H9 (cell line): ENCODE results near the gene RDM1. TPM values are rescaled to one million over a fixed set of nuclear protein-coding genes. Genes with fewer than 3 reads are reported as not detected.

Experiments used
- DNase-seq: peaks from one replicate; pipeline ENCODE4 v3.0.0-alpha.2; 2017
- H2AFZ ChIP-seq: one replicate; pipeline ENCODE4 v1.6.1; 2013; ENCODE audit warnings: mild to moderate bottlenecking, low read length, control low read depth, moderate library complexity
- H2AK5ac ChIP-seq: 2 replicates; pipeline ENCODE4 v1.6.1; 2013; ENCODE audit warnings: low read length, control low read depth, mixed read lengths; ENCODE audit not compliant: insufficient read length
- H2BK120ac ChIP-seq: one replicate; pipeline ENCODE4 v1.6.1; 2013; ENCODE audit warnings: low read depth, mild to moderate bottlenecking, low read length, control low read depth, inconsistent platforms; ENCODE audit not compliant: poor library complexity, severe bottlenecking
- H2BK12ac ChIP-seq: 2 replicates; pipeline ENCODE4 v1.6.1; 2013; ENCODE audit warnings: low read length, control low read depth, mixed read lengths, low read depth; ENCODE audit not compliant: insufficient read length
- H2BK15ac ChIP-seq: 2 replicates; pipeline ENCODE4 v1.6.1; 2013; ENCODE audit warnings: low read depth, low read length, control low read depth
- H2BK20ac ChIP-seq: one replicate; pipeline ENCODE4 v1.6.1; 2013; ENCODE audit warnings: low read depth, mild to moderate bottlenecking, low read length, control low read depth, inconsistent platforms; ENCODE audit not compliant: poor library complexity, severe bottlenecking
- H2BK5ac ChIP-seq: 2 replicates; pipeline ENCODE4 v1.6.1; 2013; ENCODE audit warnings: low read length, control low read depth, mixed read lengths; ENCODE audit not compliant: insufficient read length
- H3K14ac ChIP-seq: 2 replicates; pipeline ENCODE4 v1.6.1; 2013; ENCODE audit warnings: low read length, control low read depth; ENCODE audit not compliant: insufficient read depth
- H3K18ac ChIP-seq: 2 replicates; pipeline ENCODE4 v1.6.1; 2013; ENCODE audit warnings: low read depth, mild to moderate bottlenecking, mixed read lengths, low read length, control low read depth; ENCODE audit not compliant: insufficient read length
- H3K23ac ChIP-seq: 2 replicates; pipeline ENCODE4 v1.6.1; 2013; ENCODE audit warnings: low read length, control low read depth, mixed read lengths, low read depth; ENCODE audit not compliant: insufficient read length
- H3K23me2 ChIP-seq: 2 replicates; pipeline ENCODE4 v1.6.1; 2013; ENCODE audit warnings: low read depth, mild to moderate bottlenecking, mixed read lengths, low read length, control low read depth; ENCODE audit not compliant: insufficient read length, poor library complexity, severe bottlenecking
- H3K27ac ChIP-seq: 2 replicates; pipeline ENCODE4 v1.5.1; 2013; ENCODE audit warnings: low read length, control low read depth, mixed read lengths, low read depth; ENCODE audit not compliant: insufficient read length
- H3K27me3 ChIP-seq: 2 replicates; pipeline ENCODE4 v1.6.1; 2013; ENCODE audit warnings: low read length, control low read depth, inconsistent platforms; ENCODE audit not compliant: insufficient read depth
- H3K4ac ChIP-seq: 2 replicates; pipeline ENCODE4 v1.6.1; 2013; ENCODE audit warnings: low read depth, mild to moderate bottlenecking, control low read depth, inconsistent platforms, low read length, moderate library complexity
- H3K4me1 ChIP-seq: 2 replicates; pipeline ENCODE4 v1.6.1; 2013; ENCODE audit warnings: low read length, control low read depth, inconsistent platforms; ENCODE audit not compliant: insufficient read depth
- H3K4me2 ChIP-seq: 2 replicates; pipeline ENCODE4 v1.6.1; 2013; ENCODE audit warnings: low read length, control low read depth, mixed read lengths; ENCODE audit not compliant: insufficient read length, insufficient read depth
- H3K56ac ChIP-seq: 2 replicates; pipeline ENCODE4 v1.6.1; 2013; ENCODE audit warnings: low read depth, mild to moderate bottlenecking, mixed read lengths, low read length, control low read depth; ENCODE audit not compliant: insufficient read length
- H3K79me1 ChIP-seq: 2 replicates; pipeline ENCODE4 v1.6.1; 2013; ENCODE audit warnings: low read depth, mild to moderate bottlenecking, moderate library complexity, low read length, control low read depth, inconsistent platforms; ENCODE audit not compliant: insufficient read depth, poor library complexity, severe bottlenecking
- H3K79me2 ChIP-seq: 2 replicates; pipeline ENCODE4 v1.6.1; 2013; ENCODE audit warnings: low read length, control low read depth, inconsistent platforms; ENCODE audit not compliant: insufficient read depth
- H3K9ac ChIP-seq: 2 replicates; pipeline ENCODE4 v1.6.1; 2013; ENCODE audit warnings: low read length, control low read depth, mixed read lengths; ENCODE audit not compliant: insufficient read length; ENCODE audit errors: extremely low read depth
- H3K9me3 ChIP-seq: one replicate; pipeline ENCODE4 v1.6.1; 2013; ENCODE audit warnings: low read depth, low read length, inconsistent platforms; ENCODE audit not compliant: control insufficient read depth
- H3T11ph ChIP-seq: one replicate; pipeline ENCODE4 v1.6.1; 2013; ENCODE audit warnings: mild to moderate bottlenecking, low read length, control low read depth, inconsistent platforms
- H4K20me1 ChIP-seq: one replicate; pipeline ENCODE4 v1.6.1; 2013; ENCODE audit not compliant: control insufficient read depth, insufficient read length, insufficient read depth
- H4K5ac ChIP-seq: 2 replicates; pipeline ENCODE4 v1.6.1; 2013; ENCODE audit warnings: low read depth, mild to moderate bottlenecking, mixed read lengths, low read length, control low read depth; ENCODE audit not compliant: insufficient read length
- H4K8ac ChIP-seq: replicated peaks from 2 replicates; pipeline ENCODE4 v1.6.1; 2013; ENCODE audit warnings: low read length, control low read depth, mixed read lengths, low read depth; ENCODE audit not compliant: insufficient read length
- H4K91ac ChIP-seq: 2 replicates; pipeline ENCODE4 v1.6.1; 2013; ENCODE audit warnings: low read depth, mild to moderate bottlenecking, moderate library complexity, mixed read lengths, low read length, control low read depth; ENCODE audit not compliant: insufficient read length
- H3K27ac Mint-ChIP-seq, 3 experiments: 2 replicates in 2 of 3; 3 replicates in 1 of 3; pipeline ENCODE4 v1.8.0; 2020 to 2021; ENCODE audit warnings: mixed read lengths in 3 of 3, mild to moderate bottlenecking in 1 of 3, moderate library complexity in 1 of 3
- H3K27me3 Mint-ChIP-seq: 2 replicates; pipeline ENCODE4 v1.8.0; 2021; ENCODE audit warnings: low read depth, mild to moderate bottlenecking, moderate library complexity, mixed read lengths
- H3K36me3 Mint-ChIP-seq, 3 experiments: 2 replicates in 2 of 3; 3 replicates in 1 of 3; pipeline ENCODE4 v1.8.0; 2020 to 2021; ENCODE audit warnings: low read depth in 3 of 3, mixed read lengths in 3 of 3; ENCODE audit not compliant: insufficient read depth in 1 of 3
- H3K4me1 Mint-ChIP-seq, 2 experiments: 2 replicates each; pipeline ENCODE4 v1.8.0; 2020; ENCODE audit warnings: mixed read lengths in 2 of 2
- H3K4me3 Mint-ChIP-seq, 2 experiments: 2 replicates in 1 of 2; 3 replicates in 1 of 2; pipeline ENCODE4 v1.8.0; 2020 to 2021; ENCODE audit warnings: mild to moderate bottlenecking in 2 of 2, mixed read lengths in 2 of 2, moderate library complexity in 1 of 2
- H3K9me3 Mint-ChIP-seq, 2 experiments: 2 replicates in 1 of 2; 3 replicates in 1 of 2; pipeline ENCODE4 v1.8.0; 2020; ENCODE audit warnings: mild to moderate bottlenecking in 2 of 2, mixed read lengths in 2 of 2, moderate library complexity in 1 of 2
- WGBS: extraction: QIAGEN DNeasy Blood & Tissue Kit; methylation state at CpG from one replicate; pipeline ENCODE4 v1.1.7; 2013; ENCODE audit warnings: missing lambda C conversion rate, low lambda C conversion rate, mixed read lengths; ENCODE audit not compliant: insufficient read length; ENCODE audit errors: extremely low coverage; 5-methylcytosine and 5-hydroxymethylcytosine counted together
- long read RNA-seq: library from polyadenylated mRNA; unstranded; transcript quantifications from one replicate; pipeline ENCODE4 v2.0.0, GENCODE V29; 2020
- total RNA-seq: library from RNA; stranded (reverse); gene quantifications from 2 replicates; pipeline ENCODE4 v1.2.1, GENCODE V29; 2021
- TF ChIP-seq, protein P1 (sequence below): fragments of 200-600 bp; sonication (generic); conservative IDR thresholded peaks from 3 replicates; pipeline ENCODE4 v1.8.0; 2021; ENCODE audit warnings: antibody characterized with exemption, mild to moderate bottlenecking

Gene RDM1, protein sequence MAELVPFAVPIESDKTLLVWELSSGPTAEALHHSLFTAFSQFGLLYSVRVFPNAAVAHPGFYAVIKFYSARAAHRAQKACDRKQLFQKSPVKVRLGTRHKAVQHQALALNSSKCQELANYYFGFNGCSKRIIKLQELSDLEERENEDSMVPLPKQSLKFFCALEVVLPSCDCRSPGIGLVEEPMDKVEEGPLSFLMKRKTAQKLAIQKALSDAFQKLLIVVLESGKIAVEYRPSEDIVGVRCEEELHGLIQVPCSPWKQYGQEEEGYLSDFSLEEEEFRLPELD
- 9.0 and 9.8 TPM in 2 replicates for total RNA-seq
- long read RNA-seq, transcript RDM1-228 (7 exons, 1,177 nt) = major isoform, 8 of 14 reads
- long read RNA-seq, partial matches to known transcripts = 0 of 14 reads
- long read RNA-seq, other reads (novel, unspliced or antisense) = 2 of 14 reads

GRCh38 chr17:35930211-35931065, at the start of gene RDM1:
TSS of gene RDM1 (minus strand) at chr17:35930773. CDS start at chr17:35930727, 46 bp downstream.
- H3K9me3 ChIP-seq = no peaks in the 10 kb centered on the region
- H3K23me2 ChIP-seq = peaks cover 3% of the 10 kb centered on the region
- H2BK5ac ChIP-seq = no peak within 1 kb of the TSS
- H3K27me3 ChIP-seq = no peaks in the 10 kb centered on the region
- no peak within 1 kb of the TSS for H2AK5ac ChIP-seq
- Mint-ChIP-seq H3K9me3 (no peaks in the 10 kb centered on the region), H3K36me3 (peaks cover 0 to 9% (median 0%) of the 10 kb centered on the region in 3 experiments; a peak in 1 of 7 replicates), H3K4me3 (peak within 1 kb of the TSS; percentile 81 to 84), H3K27ac (0 out of 7 replicates have a peak within 1 kb of the TSS, but pooled peaks of 1 of the 3 experiments have one; percentile 75), H3K4me1 (peaks cover 18 to 20% of the 10 kb centered on the region in 2 experiments), H3K27me3 (peaks cover 3% of the 10 kb centered on the region)
- H2BK120ac ChIP-seq = no peak within 1 kb of the TSS
- no peak within 1 kb of the TSS for H3T11ph ChIP-seq
- no peaks in the 10 kb centered on the region for H4K20me1 ChIP-seq
- no peak within 1 kb of the TSS for H3K18ac ChIP-seq
- DNase-seq = peak; percentile 96
- no peaks in the 10 kb centered on the region for H3K79me1 ChIP-seq
- TF ChIP-seq, protein P1, sequence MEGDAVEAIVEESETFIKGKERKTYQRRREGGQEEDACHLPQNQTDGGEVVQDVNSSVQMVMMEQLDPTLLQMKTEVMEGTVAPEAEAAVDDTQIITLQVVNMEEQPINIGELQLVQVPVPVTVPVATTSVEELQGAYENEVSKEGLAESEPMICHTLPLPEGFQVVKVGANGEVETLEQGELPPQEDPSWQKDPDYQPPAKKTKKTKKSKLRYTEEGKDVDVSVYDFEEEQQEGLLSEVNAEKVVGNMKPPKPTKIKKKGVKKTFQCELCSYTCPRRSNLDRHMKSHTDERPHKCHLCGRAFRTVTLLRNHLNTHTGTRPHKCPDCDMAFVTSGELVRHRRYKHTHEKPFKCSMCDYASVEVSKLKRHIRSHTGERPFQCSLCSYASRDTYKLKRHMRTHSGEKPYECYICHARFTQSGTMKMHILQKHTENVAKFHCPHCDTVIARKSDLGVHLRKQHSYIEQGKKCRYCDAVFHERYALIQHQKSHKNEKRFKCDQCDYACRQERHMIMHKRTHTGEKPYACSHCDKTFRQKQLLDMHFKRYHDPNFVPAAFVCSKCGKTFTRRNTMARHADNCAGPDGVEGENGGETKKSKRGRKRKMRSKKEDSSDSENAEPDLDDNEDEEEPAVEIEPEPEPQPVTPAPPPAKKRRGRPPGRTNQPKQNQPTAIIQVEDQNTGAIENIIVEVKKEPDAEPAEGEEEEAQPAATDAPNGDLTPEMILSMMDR = no peak
- no peak within 1 kb of the TSS for H3K14ac ChIP-seq
- H3K4me2 ChIP-seq = peak within 1 kb of the TSS; percentile 52
- peak within 1 kb of the TSS; percentile 78 for H2AFZ ChIP-seq
- no peak within 1 kb of the TSS for H4K91ac ChIP-seq
- no peak within 1 kb of the TSS for H2BK15ac ChIP-seq
- no peak within 1 kb of the TSS for H4K5ac ChIP-seq
- H3K4me1 ChIP-seq = peaks cover 4% of the 10 kb centered on the region; the same call in 1 of the 2 replicates
- H2BK20ac ChIP-seq = no peak within 1 kb of the TSS
- no CpG with 5 or more reads among the region's 35 CpGs for WGBS
- H3K27ac ChIP-seq = no peak within 1 kb of the TSS
- no peak within 1 kb of the TSS for H3K4ac ChIP-seq
- no peak within 1 kb of the TSS for H3K9ac ChIP-seq
- H3K79me2 ChIP-seq = no peaks in the 10 kb centered on the region
- H2BK12ac ChIP-seq = no peak within 1 kb of the TSS
- no peak within 1 kb of the TSS for H4K8ac ChIP-seq
- no peak within 1 kb of the TSS for H3K56ac ChIP-seq
- no peak within 1 kb of the TSS for H3K23ac ChIP-seq
